ENCODE results near the gene CD7.

The CD7 gene

DNA sequence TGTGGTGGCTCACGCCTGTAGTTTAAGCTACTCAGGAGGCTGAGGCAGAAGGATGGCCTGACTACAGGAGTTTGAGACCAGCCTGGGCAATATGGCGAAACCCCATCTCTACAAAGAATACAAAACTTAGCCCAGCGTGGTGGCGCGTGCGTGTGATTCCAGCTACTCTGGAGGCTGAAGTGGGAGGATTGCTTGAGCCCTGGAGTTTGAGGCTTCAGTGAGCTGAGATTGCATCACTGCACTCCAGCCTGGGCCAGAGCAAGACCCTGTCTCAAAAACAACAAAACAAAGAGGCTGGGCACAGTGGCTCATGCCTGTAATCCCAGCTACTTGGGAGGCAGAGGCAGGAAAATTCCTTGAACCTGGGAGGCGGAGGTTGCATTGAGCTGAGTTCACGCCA, 36.9 kb downstream of the CD7 start:
- ChIA-PET CTCF (no interaction called here), POLR2A (interaction anchor here (0.9 to 4.5 kb wide), 3 partner anchors 12 to 18 kb away, joined by 3 to 44 read pairs (median 4); no protein-coding TSS in a partner anchor)
- TF ChIP-seq GLIS1 (tag by site-specific recombination; IDR thresholded peaks at IDR 0.05), result peak; percentile 77
- TF ChIP-seq ZBTB20 (tag by site-specific recombination; IDR thresholded peaks at IDR 0.05), result no peak
- peak; percentile 14; the same call in 1 of the 2 replicates for TF ChIP-seq ZNF394 (tag by site-specific recombination; IDR thresholded peaks at IDR 0.05; ENCODE audit: borderline replicate concordance)
- 0 out of 2 replicates have a peak, but pooled peaks have one; percentile 15 for TF ChIP-seq ZBTB17 (tag by site-specific recombination; IDR thresholded peaks at IDR 0.05)
- no peak for TF ChIP-seq YY2 (tag by site-specific recombination; IDR thresholded peaks at IDR 0.05)
- H3K27ac ChIP-seq (ENCODE audit: extremely low read depth, low read depth, low read length), result no peak overlapping the region
- H3K36me3 ChIP-seq (ENCODE audit: control insufficient read depth in 2 of 2, insufficient read depth in 1 of 2, low read length in 2 of 2), result peaks cover 0 to 4% of the 10 kb centered on the region in 2 experiments; a peak in 1 of 3 replicates
- peaks cover 9% of the 10 kb centered on the region for H3K4me1 ChIP-seq (ENCODE audit: control insufficient read depth, insufficient read depth, low read length)
- H3K4me3 ChIP-seq (ENCODE audit: low read depth, low read length), result no peak overlapping the region
- no peaks in the 10 kb centered on the region for H3K9me3 ChIP-seq (ENCODE audit: control insufficient read depth, insufficient read depth, low read depth, low read length)

DNA sequence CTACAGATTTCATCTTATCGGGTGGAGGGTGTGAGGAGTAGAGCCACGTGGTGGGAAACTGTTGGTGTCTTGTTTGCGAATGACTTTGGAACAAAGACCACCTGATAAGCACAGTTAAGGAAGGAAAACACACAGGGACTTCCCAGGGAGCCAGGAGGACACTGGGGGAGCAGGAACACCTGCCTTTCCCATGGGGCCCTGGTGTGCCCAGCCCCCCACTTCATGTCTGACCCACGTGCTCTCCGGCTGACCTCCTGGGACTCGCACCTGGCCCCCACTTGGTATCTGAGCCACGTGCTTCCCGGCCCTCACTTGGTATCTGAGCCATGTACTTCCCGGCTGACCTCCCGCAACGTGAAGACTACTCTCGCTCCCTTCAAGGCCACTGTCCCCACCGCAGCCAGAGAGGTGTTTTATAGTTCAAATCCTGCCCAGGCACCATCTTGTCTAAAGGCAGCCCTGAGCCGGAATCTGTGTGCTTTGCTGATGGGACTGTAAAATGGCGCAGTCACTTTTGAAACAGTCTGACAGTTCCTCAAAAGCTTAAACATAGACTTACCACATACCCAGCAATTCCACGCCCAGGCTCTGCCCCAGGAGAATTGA, 38.5 kb downstream of the CD7 start:
- H3K27ac ChIP-seq (ENCODE audit: extremely low read depth, low read depth, low read length), result no peak overlapping the region; the same call in 1 of the 2 replicates
- no peak overlapping the region for H3K4me3 ChIP-seq (ENCODE audit: low read depth, low read length)
- H3K4me1 ChIP-seq (ENCODE audit: control insufficient read depth, insufficient read depth, low read length), result peaks cover 10% of the 10 kb centered on the region
- ChIA-PET POLR2A (interaction anchor here (0.8 kb wide), 1 partner anchor 14 kb away, joined by 5 read pairs; no protein-coding TSS in a partner anchor), CTCF (no interaction called here)
- H3K9me3 ChIP-seq (ENCODE audit: control insufficient read depth, insufficient read depth, low read depth, low read length), result no peaks in the 10 kb centered on the region
- H3K36me3 ChIP-seq (ENCODE audit: control insufficient read depth in 2 of 2, insufficient read depth in 1 of 2, low read length in 2 of 2), result peaks cover 0 to 4% of the 10 kb centered on the region in 2 experiments; a peak in 1 of 3 replicates
- TF ChIP-seq ZBTB11 (tag by site-specific recombination; conservative IDR thresholded peaks at IDR 0.05; ENCODE audit: low read depth) (no peak), ZIC2 (tag by site-specific recombination; IDR thresholded peaks at IDR 0.05) (peak; percentile 39)

DNA sequence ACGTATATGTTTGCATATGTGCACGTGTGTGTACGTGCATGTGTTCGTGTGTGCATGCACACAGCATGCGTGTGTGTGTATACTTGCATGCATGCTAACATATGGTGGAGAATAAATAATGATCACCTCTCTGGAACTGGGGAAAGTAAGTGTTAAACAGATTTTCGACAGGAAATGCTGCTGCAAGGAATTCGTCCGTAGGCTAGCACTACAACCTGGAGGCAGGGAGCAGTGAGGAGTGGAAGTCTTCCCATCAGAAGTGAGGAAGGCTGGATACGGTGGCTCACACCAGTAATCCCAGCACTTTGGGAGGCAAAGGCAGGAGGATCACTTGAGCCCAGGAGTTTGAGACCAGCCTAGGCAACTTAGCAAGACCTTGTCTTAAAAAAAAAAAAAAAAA, 39.1 kb downstream of the CD7 start:
- Histone ChIP-seq H3K36me3 (ENCODE audit: control insufficient read depth in 2 of 2, insufficient read depth in 1 of 2, low read length in 2 of 2) (peaks cover 0 to 4% of the 10 kb centered on the region in 2 experiments; a peak in 1 of 3 replicates), H3K4me3 (ENCODE audit: low read depth, low read length) (no peak overlapping the region), H3K4me1 (ENCODE audit: control insufficient read depth, insufficient read depth, low read length) (peaks cover 6% of the 10 kb centered on the region), H3K9me3 (ENCODE audit: control insufficient read depth, insufficient read depth, low read depth, low read length) (no peaks in the 10 kb centered on the region), H3K27ac (ENCODE audit: extremely low read depth, low read depth, low read length) (no peak overlapping the region)
- ChIA-PET CTCF (no interaction called here), POLR2A (no interaction called here)
- TF ChIP-seq ZNF48 (tag by site-specific recombination; IDR thresholded peaks at IDR 0.05) (no peak), ZNF280D (tag by site-specific recombination; IDR thresholded peaks at IDR 0.05) (no peak), ZNF571 (tag by site-specific recombination; IDR thresholded peaks at IDR 0.05) (no peak), PRDM6 (tag by site-specific recombination; IDR thresholded peaks at IDR 0.05) (no peak), ZNF658 (tag by site-specific recombination; IDR thresholded peaks at IDR 0.05) (no peak), OVOL3 (tag by site-specific recombination; IDR thresholded peaks at IDR 0.05) (no peak)

Data from HEK293 (cell line).